Uterus (tissue), 2 donors: Measurements from ENCODE around the gene TPMT.

Source experiments
- CTCF ChIP-seq, 4 experiments: fragments of 200-600 bp in 2 of 4; fragments of 450-650 bp in 2 of 4; sonication (generic) in 2 of 4; IDR thresholded peaks; one replicate each; pipeline ENCODE4 v1.5.1; 2016 to 2019; ENCODE audit warnings: antibody characterized with exemption in 4 of 4, mild to moderate bottlenecking in 2 of 4, moderate library complexity in 1 of 4
- POLR2A ChIP-seq, 2 donors: fragments of 450-650 bp; IDR thresholded peaks; one replicate each; pipeline ENCODE4 v1.6.1; 2016; ENCODE audit warnings: antibody characterized with exemption in 2 of 2, mild to moderate bottlenecking in 1 of 2, moderate library complexity in 1 of 2

GRCh38 chr6:18171871-18172270 is 17.0 kb upstream of the TPMT start:
- TF ChIP-seq POLR2A (IDR thresholded peaks at IDR 0.05) (no peak), CTCF (IDR thresholded peaks at IDR 0.05) (no peak)
